Mesenchymal stem cell (in vitro differentiated cells and primary cell): ENCODE measurements around the gene P2RX7. TPM values are rescaled to one million over a fixed set of nuclear protein-coding genes. Genes with fewer than 3 reads are reported as not detected.

Source experiments
- DNase-seq: peaks from one replicate; pipeline ENCODE4 v3.0.0-alpha.2; 2013
- H2AFZ ChIP-seq: one replicate; pipeline ENCODE4 v1.6.1; 2013; ENCODE audit warnings: low read depth, mild to moderate bottlenecking, control low read depth, inconsistent platforms, low read length, moderate library complexity
- H2AK5ac ChIP-seq: 2 replicates; pipeline ENCODE4 v1.6.1; 2013; ENCODE audit warnings: low read length, moderate library complexity, mild to moderate bottlenecking, inconsistent platforms; ENCODE audit not compliant: severe bottlenecking
- H2BK120ac ChIP-seq: one replicate; pipeline ENCODE4 v1.6.1; 2013; ENCODE audit warnings: low read depth, mild to moderate bottlenecking, inconsistent platforms, low read length, moderate library complexity
- H2BK12ac ChIP-seq, 2 experiments: one replicate each; pipeline ENCODE4 v1.6.1; 2013; ENCODE audit warnings: inconsistent platforms in 2 of 2, low read length in 2 of 2, mild to moderate bottlenecking in 2 of 2, moderate library complexity in 2 of 2, control low read depth in 1 of 2
- H2BK15ac ChIP-seq: one replicate; pipeline ENCODE4 v1.6.1; 2013; ENCODE audit warnings: mild to moderate bottlenecking, low read depth, inconsistent platforms; ENCODE audit not compliant: poor library complexity, severe bottlenecking
- H2BK5ac ChIP-seq: 2 replicates; pipeline ENCODE4 v1.6.1; 2013; ENCODE audit warnings: low read depth, mild to moderate bottlenecking, low read length, control low read depth, inconsistent platforms; ENCODE audit not compliant: poor library complexity, severe bottlenecking
- H3K14ac ChIP-seq, 2 experiments: one replicate each; pipeline ENCODE4 v1.6.1; 2013; ENCODE audit warnings: inconsistent platforms in 2 of 2, low read length in 2 of 2, control low read depth in 1 of 2, mild to moderate bottlenecking in 1 of 2, moderate library complexity in 1 of 2
- H3K18ac ChIP-seq, 2 experiments: one replicate each; pipeline ENCODE4 v1.6.1; 2013; ENCODE audit warnings: inconsistent platforms in 2 of 2, low read length in 2 of 2, control low read depth in 1 of 2, low read depth in 1 of 2, mild to moderate bottlenecking in 1 of 2
- H3K23ac ChIP-seq, 2 experiments: one replicate each; pipeline ENCODE4 v1.6.1; 2013; ENCODE audit warnings: inconsistent platforms in 2 of 2, low read length in 2 of 2, mild to moderate bottlenecking in 2 of 2, moderate library complexity in 2 of 2, control low read depth in 1 of 2
- H3K27ac ChIP-seq: 2 replicates; pipeline ENCODE4 v1.5.1; 2013; ENCODE audit warnings: mild to moderate bottlenecking, moderate library complexity, low read length, control low read depth, inconsistent platforms; ENCODE audit not compliant: poor library complexity, severe bottlenecking
- H3K27me3 ChIP-seq, 2 experiments: 2 replicates each; pipeline versions ENCODE4 v1.6.1 to v1.7.0; 2013; ENCODE audit warnings: low read length in 2 of 2, mild to moderate bottlenecking in 2 of 2, moderate library complexity in 2 of 2, control low read depth in 1 of 2, inconsistent platforms in 1 of 2; ENCODE audit not compliant: control insufficient read depth in 1 of 2, insufficient read depth in 1 of 2
- H3K36me3 ChIP-seq, 2 experiments: 2 replicates each; pipeline versions ENCODE4 v1.6.1 to v1.7.0; 2013; ENCODE audit warnings: low read length in 2 of 2, control low read depth in 1 of 2, inconsistent platforms in 1 of 2, low read depth in 1 of 2, mild to moderate bottlenecking in 1 of 2; ENCODE audit not compliant: insufficient read depth in 2 of 2, control insufficient read depth in 1 of 2
- H3K4ac ChIP-seq, 2 experiments: one replicate each; pipeline ENCODE4 v1.6.1; 2013; ENCODE audit warnings: inconsistent platforms in 2 of 2, low read length in 2 of 2, mild to moderate bottlenecking in 2 of 2, moderate library complexity in 2 of 2, control low read depth in 1 of 2, low read depth in 1 of 2
- H3K4me1 ChIP-seq: 2 replicates; pipeline ENCODE4 v1.6.1; 2013; ENCODE audit warnings: low read depth, low read length, control low read depth; ENCODE audit not compliant: control insufficient read depth, insufficient read depth
- H3K4me2 ChIP-seq: 2 replicates; pipeline ENCODE4 v1.6.1; 2013; ENCODE audit warnings: low read length, mild to moderate bottlenecking, inconsistent platforms; ENCODE audit not compliant: poor library complexity, severe bottlenecking
- H3K4me3 ChIP-seq, 2 experiments: 2 replicates each; pipeline versions ENCODE4 v1.5.1 to v1.7.0; 2013; ENCODE audit warnings: low read length in 2 of 2, mild to moderate bottlenecking in 2 of 2, control low read depth in 1 of 2, low read depth in 1 of 2; ENCODE audit not compliant: insufficient read depth in 1 of 2
- H3K79me1 ChIP-seq: replicated peaks from 2 replicates; pipeline ENCODE4 v1.6.1; 2013; ENCODE audit warnings: mild to moderate bottlenecking, control low read depth, low read length, inconsistent platforms; ENCODE audit not compliant: poor library complexity, severe bottlenecking
- H3K9ac ChIP-seq: 2 replicates; pipeline ENCODE4 v1.7.0; 2013; ENCODE audit warnings: mild to moderate bottlenecking, low read length, moderate library complexity
- H3K9me3 ChIP-seq: 2 replicates; pipeline ENCODE4 v1.7.0; 2013; ENCODE audit warnings: mild to moderate bottlenecking, low read length; ENCODE audit not compliant: control insufficient read depth
- H4K8ac ChIP-seq: one replicate; pipeline ENCODE4 v1.6.1; 2013; ENCODE audit warnings: inconsistent platforms, mild to moderate bottlenecking, low read length, moderate library complexity
- H4K91ac ChIP-seq: one replicate; pipeline ENCODE4 v1.6.1; 2013; ENCODE audit warnings: mild to moderate bottlenecking, low read length, inconsistent platforms
- WGBS: methylation state at CpG from one replicate; pipeline ENCODE4 v1.1.7; 2013; ENCODE audit warnings: mixed read lengths; 5-methylcytosine and 5-hydroxymethylcytosine counted together
- small RNA-seq: library from polyadenylated mRNA; stranded (forward); fragments of <200 nt; extraction: miRNeasy Mini kit (QIAGEN cat#:217004); gene quantifications from one replicate; pipeline ENCODE3, GENCODE V24; 2013; ENCODE audit warnings: low read depth

P2RX7 gene

GRCh38 chr12:121237415-121237814 is 104.7 kb downstream of the P2RX7 start:
- Histone ChIP-seq H2BK5ac (no peak overlapping the region), H3K79me1 (no peaks in the 10 kb centered on the region), H3K23ac (no peak overlapping the region), H3K9me3 (no peaks in the 10 kb centered on the region), H3K4ac (no peak overlapping the region), H3K4me2 (no peak overlapping the region), H4K91ac (no peak overlapping the region), H3K18ac (no peak overlapping the region), H2BK120ac (no peak overlapping the region), H3K4me3 (no peak overlapping the region), H3K36me3 (peaks cover 36 to 70% of the 10 kb centered on the region in 2 experiments), H3K9ac (no peak overlapping the region), H2BK15ac (no peak overlapping the region), H3K27me3 (no peaks in the 10 kb centered on the region), H2AFZ (no peak overlapping the region), H4K8ac (no peak overlapping the region), H3K4me1 (peaks cover 22% of the 10 kb centered on the region), H3K27ac (no peak overlapping the region), H2BK12ac (no peak overlapping the region), H3K14ac (no peak overlapping the region), H2AK5ac (no peak overlapping the region)
- 91% methylated on average over 7 of the region's 8 CpGs for WGBS
- DNase-seq, result no peak

Small RNAs within 50 kb of the gene (small RNA-seq; reads per million reads assigned to genes)
- gene AC079602.1 (not detected), gene RF00156 (not detected), gene Z98941.1 (not detected)
